GM19395 (cell line): ENCODE data around the gene TRERF1.

Experiments
- ATAC-seq: cut with Tn5 transposase; IDR thresholded peaks from one replicate; pipeline ENCODE4 v1.9.1; 2021; ENCODE audit warnings: mild to moderate bottlenecking, moderate library complexity; ENCODE audit not compliant: unreplicated experiment

Gene TRERF1

GRCh38 chr6:42424906-42425474 is 26.7 kb downstream of the TRERF1 start:
- ATAC-seq, result no peak

- no peak for ATAC-seq
Observed at GRCh38 chr6:42423244-42423643, 28.5 kb downstream of the TRERF1 start.

- ATAC-seq, result no peak
Observed at GRCh38 chr6:42420741-42421140, 31.0 kb downstream of the TRERF1 start.

GRCh38 chr6:42419490-42420280 is 32.0 kb downstream of the TRERF1 start:
- ATAC-seq, result no peak

- no peak for ATAC-seq
Observed at GRCh38 chr6:42418724-42419123, 33.0 kb downstream of the TRERF1 start.

GRCh38 chr6:42417641-42418112 is 34.0 kb downstream of the TRERF1 start:
- no peak for ATAC-seq

GRCh38 chr6:42411406-42411805 is 40.3 kb downstream of the TRERF1 start:
- no peak for ATAC-seq

- ATAC-seq, result no peak
Observed at GRCh38 chr6:42410861-42411260, 40.9 kb downstream of the TRERF1 start.

GRCh38 chr6:42409581-42409980 is 42.1 kb downstream of the TRERF1 start:
- no peak for ATAC-seq

GRCh38 chr6:42407379-42407778 is 44.3 kb downstream of the TRERF1 start:
- no peak for ATAC-seq

GRCh38 chr6:42406306-42407280 is 45.1 kb downstream of the TRERF1 start:
- no peak for ATAC-seq

GRCh38 chr6:42405021-42405420 is 46.7 kb downstream of the TRERF1 start:
- no peak for ATAC-seq

- no peak for ATAC-seq
Observed at GRCh38 chr6:42404484-42404883, 47.2 kb downstream of the TRERF1 start.

- no peak for ATAC-seq
Observed at GRCh38 chr6:42403831-42404230, 47.9 kb downstream of the TRERF1 start.

GRCh38 chr6:42403421-42403820 is 48.3 kb downstream of the TRERF1 start:
- no peak for ATAC-seq

- ATAC-seq, result peak; percentile 74
Observed at GRCh38 chr6:42402184-42402583, 49.5 kb downstream of the TRERF1 start.

GRCh38 chr6:42401613-42401951 is 50.1 kb downstream of the TRERF1 start:
- no peak for ATAC-seq

- no peak for ATAC-seq
Observed at GRCh38 chr6:42400886-42401612, 50.7 kb downstream of the TRERF1 start.

GRCh38 chr6:42400061-42400760 is 51.5 kb downstream of the TRERF1 start:
- no peak for ATAC-seq

- ATAC-seq, result no peak
Observed at GRCh38 chr6:42396720-42397119, 55.0 kb downstream of the TRERF1 start.
